ENCODE measurements around the gene NTM. TPM values are rescaled to one million over a fixed set of nuclear protein-coding genes. Genes with fewer than 3 reads are reported as not detected.

NTM gene
- total RNA-seq, 1 experiment from 2014 or later = 16.4 TPM

DNA sequence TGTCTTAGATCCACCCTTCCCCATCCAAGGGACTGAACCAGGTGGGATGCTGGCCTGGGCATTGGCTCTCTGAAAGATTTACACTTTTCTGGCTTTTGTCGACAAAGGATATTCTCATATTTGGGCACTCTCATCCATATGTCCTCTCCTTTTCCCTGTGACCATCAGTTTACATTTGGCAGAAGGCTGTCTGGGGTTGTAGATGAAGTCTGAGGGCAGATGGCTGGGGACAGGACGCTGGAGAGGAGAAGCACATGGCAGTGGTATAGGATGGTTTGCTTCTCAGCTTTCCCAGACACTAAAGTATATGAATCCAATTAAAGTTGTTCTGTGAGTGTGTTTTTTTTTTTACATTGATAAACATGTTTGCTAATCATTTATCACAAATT, 757.5 kb downstream of the NTM start:
- POLR2A ChIA-PET = no interaction called here
- CTCF ChIA-PET = interaction anchor here (1.3 to 2.4 kb wide), 3 partner anchors 195 to 389 kb away, joined by 6 to 88 read pairs (median 7); no protein-coding TSS in a partner anchor
- Mint-ChIP-seq H3K4me1 (peaks cover 25% of the 10 kb centered on the region), H3K27ac (no peak overlapping the region), H3K9me3 (no peaks in the 10 kb centered on the region), H3K4me3 (no peak overlapping the region), H3K27me3 (ENCODE audit: low read depth) (no peaks in the 10 kb centered on the region), H3K36me3 (no peaks in the 10 kb centered on the region)
- ATAC-seq (no peak), DNase-seq (ENCODE audit: low spot score) (no peak)
- TF ChIP-seq, protein P1, sequence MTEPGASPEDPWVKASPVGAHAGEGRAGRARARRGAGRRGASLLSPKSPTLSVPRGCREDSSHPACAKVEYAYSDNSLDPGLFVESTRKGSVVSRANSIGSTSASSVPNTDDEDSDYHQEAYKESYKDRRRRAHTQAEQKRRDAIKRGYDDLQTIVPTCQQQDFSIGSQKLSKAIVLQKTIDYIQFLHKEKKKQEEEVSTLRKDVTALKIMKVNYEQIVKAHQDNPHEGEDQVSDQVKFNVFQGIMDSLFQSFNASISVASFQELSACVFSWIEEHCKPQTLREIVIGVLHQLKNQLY (CRISPR knock-in tag; IDR thresholded peaks at IDR 0.05) = no peak
- TF ChIP-seq ZNF138 (CRISPR knock-in tag; conservative IDR thresholded peaks at IDR 0.05) = no peak
- no peak for TF ChIP-seq CBFB (CRISPR knock-in tag; IDR thresholded peaks at IDR 0.05; ENCODE audit: low read depth)
- TF ChIP-seq CREB1 (CRISPR knock-in tag; IDR thresholded peaks at IDR 0.05) = no peak
- TF ChIP-seq ZNF671 (CRISPR knock-in tag; IDR thresholded peaks at IDR 0.05) = no peak
- no peak for TF ChIP-seq NFATC4 (CRISPR knock-in tag; IDR thresholded peaks at IDR 0.05)
- TF ChIP-seq, protein P2, sequence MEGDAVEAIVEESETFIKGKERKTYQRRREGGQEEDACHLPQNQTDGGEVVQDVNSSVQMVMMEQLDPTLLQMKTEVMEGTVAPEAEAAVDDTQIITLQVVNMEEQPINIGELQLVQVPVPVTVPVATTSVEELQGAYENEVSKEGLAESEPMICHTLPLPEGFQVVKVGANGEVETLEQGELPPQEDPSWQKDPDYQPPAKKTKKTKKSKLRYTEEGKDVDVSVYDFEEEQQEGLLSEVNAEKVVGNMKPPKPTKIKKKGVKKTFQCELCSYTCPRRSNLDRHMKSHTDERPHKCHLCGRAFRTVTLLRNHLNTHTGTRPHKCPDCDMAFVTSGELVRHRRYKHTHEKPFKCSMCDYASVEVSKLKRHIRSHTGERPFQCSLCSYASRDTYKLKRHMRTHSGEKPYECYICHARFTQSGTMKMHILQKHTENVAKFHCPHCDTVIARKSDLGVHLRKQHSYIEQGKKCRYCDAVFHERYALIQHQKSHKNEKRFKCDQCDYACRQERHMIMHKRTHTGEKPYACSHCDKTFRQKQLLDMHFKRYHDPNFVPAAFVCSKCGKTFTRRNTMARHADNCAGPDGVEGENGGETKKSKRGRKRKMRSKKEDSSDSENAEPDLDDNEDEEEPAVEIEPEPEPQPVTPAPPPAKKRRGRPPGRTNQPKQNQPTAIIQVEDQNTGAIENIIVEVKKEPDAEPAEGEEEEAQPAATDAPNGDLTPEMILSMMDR (IDR thresholded peaks at IDR 0.05) = no peak
- no peak for TF ChIP-seq NR2C2 (CRISPR knock-in tag; IDR thresholded peaks at IDR 0.05)
- no peak for TF ChIP-seq ELF4 (CRISPR knock-in tag; IDR thresholded peaks at IDR 0.05; ENCODE audit: low read depth)
- TF ChIP-seq, protein P3, sequence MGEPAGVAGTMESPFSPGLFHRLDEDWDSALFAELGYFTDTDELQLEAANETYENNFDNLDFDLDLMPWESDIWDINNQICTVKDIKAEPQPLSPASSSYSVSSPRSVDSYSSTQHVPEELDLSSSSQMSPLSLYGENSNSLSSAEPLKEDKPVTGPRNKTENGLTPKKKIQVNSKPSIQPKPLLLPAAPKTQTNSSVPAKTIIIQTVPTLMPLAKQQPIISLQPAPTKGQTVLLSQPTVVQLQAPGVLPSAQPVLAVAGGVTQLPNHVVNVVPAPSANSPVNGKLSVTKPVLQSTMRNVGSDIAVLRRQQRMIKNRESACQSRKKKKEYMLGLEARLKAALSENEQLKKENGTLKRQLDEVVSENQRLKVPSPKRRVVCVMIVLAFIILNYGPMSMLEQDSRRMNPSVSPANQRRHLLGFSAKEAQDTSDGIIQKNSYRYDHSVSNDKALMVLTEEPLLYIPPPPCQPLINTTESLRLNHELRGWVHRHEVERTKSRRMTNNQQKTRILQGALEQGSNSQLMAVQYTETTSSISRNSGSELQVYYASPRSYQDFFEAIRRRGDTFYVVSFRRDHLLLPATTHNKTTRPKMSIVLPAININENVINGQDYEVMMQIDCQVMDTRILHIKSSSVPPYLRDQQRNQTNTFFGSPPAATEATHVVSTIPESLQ (CRISPR knock-in tag; IDR thresholded peaks at IDR 0.05) = no peak
- TF ChIP-seq, protein P4, sequence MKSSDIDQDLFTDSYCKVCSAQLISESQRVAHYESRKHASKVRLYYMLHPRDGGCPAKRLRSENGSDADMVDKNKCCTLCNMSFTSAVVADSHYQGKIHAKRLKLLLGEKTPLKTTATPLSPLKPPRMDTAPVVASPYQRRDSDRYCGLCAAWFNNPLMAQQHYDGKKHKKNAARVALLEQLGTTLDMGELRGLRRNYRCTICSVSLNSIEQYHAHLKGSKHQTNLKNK (CRISPR knock-in tag; IDR thresholded peaks at IDR 0.05) = no peak
- no peak for TF ChIP-seq MXD4 (CRISPR knock-in tag; IDR thresholded peaks at IDR 0.05; ENCODE audit: borderline replicate concordance)

DNA sequence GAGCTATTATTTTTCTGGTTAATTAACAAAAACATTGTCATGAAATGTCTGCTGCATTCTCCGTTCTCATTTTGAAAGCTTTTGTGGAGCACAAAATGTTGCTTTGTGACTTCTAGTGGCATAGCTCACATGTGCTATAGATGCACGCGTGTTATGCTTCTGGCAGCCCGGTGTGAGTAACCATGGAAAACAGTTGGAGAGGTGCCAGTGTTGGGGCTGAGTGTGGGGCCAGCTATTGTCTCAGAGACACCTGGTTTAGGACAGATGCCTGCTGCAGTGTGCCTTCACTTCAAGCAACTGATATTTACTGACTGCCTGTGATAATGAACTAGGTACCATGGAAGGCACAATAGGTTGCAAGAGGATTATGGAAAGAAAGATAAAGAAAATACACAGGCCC, 760.6 kb downstream of the NTM start:
- H3K27me3 Mint-ChIP-seq (ENCODE audit: low read depth) = no peaks in the 10 kb centered on the region
- no peak overlapping the region for H3K27ac Mint-ChIP-seq
- no peaks in the 10 kb centered on the region for H3K36me3 Mint-ChIP-seq
- H3K9me3 Mint-ChIP-seq = no peaks in the 10 kb centered on the region
- ChIA-PET CTCF (interaction anchor here (0.8 to 1.6 kb wide), 5 partner anchors 17 to 439 kb away, joined by 3 to 5 read pairs (median 3); no protein-coding TSS in a partner anchor), POLR2A (no interaction called here)
- DNase-seq (ENCODE audit: low spot score) (no peak), ATAC-seq (no peak)
- H3K4me1 Mint-ChIP-seq = peaks cover 28% of the 10 kb centered on the region
- no peak overlapping the region for H3K4me3 Mint-ChIP-seq
- TF ChIP-seq, protein P5, sequence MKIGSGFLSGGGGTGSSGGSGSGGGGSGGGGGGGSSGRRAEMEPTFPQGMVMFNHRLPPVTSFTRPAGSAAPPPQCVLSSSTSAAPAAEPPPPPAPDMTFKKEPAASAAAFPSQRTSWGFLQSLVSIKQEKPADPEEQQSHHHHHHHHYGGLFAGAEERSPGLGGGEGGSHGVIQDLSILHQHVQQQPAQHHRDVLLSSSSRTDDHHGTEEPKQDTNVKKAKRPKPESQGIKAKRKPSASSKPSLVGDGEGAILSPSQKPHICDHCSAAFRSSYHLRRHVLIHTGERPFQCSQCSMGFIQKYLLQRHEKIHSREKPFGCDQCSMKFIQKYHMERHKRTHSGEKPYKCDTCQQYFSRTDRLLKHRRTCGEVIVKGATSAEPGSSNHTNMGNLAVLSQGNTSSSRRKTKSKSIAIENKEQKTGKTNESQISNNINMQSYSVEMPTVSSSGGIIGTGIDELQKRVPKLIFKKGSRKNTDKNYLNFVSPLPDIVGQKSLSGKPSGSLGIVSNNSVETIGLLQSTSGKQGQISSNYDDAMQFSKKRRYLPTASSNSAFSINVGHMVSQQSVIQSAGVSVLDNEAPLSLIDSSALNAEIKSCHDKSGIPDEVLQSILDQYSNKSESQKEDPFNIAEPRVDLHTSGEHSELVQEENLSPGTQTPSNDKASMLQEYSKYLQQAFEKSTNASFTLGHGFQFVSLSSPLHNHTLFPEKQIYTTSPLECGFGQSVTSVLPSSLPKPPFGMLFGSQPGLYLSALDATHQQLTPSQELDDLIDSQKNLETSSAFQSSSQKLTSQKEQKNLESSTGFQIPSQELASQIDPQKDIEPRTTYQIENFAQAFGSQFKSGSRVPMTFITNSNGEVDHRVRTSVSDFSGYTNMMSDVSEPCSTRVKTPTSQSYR (CRISPR knock-in tag; IDR thresholded peaks at IDR 0.05) = no peak
- no peak for TF ChIP-seq CBFB (CRISPR knock-in tag; IDR thresholded peaks at IDR 0.05; ENCODE audit: low read depth)
- TF ChIP-seq, protein P6, sequence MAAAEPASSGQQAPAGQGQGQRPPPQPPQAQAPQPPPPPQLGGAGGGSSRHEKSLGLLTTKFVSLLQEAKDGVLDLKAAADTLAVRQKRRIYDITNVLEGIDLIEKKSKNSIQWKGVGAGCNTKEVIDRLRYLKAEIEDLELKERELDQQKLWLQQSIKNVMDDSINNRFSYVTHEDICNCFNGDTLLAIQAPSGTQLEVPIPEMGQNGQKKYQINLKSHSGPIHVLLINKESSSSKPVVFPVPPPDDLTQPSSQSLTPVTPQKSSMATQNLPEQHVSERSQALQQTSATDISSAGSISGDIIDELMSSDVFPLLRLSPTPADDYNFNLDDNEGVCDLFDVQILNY (CRISPR knock-in tag; IDR thresholded peaks at IDR 0.05) = no peak
- TF ChIP-seq, protein P3 (CRISPR knock-in tag; IDR thresholded peaks at IDR 0.05) = no peak
- no peak for TF ChIP-seq ESRRA (CRISPR knock-in tag; IDR thresholded peaks at IDR 0.05; ENCODE audit: borderline replicate concordance)
- TF ChIP-seq, protein P4 (CRISPR knock-in tag; IDR thresholded peaks at IDR 0.05) = no peak
- no peak for TF ChIP-seq TP53 (CRISPR knock-in tag; IDR thresholded peaks at IDR 0.05)
- TF ChIP-seq CREM (CRISPR knock-in tag; IDR thresholded peaks at IDR 0.05) = no peak
- no peak for TF ChIP-seq TEAD4 (CRISPR knock-in tag; IDR thresholded peaks at IDR 0.05)
- no peak for TF ChIP-seq ZNF317 (CRISPR knock-in tag; IDR thresholded peaks at IDR 0.05; ENCODE audit: borderline replicate concordance, low read depth)
- no peak for TF ChIP-seq NFATC4 (CRISPR knock-in tag; IDR thresholded peaks at IDR 0.05)
- no peak for TF ChIP-seq OVOL2 (CRISPR knock-in tag; IDR thresholded peaks at IDR 0.05; ENCODE audit: borderline replicate concordance)
- TF ChIP-seq, protein P7, sequence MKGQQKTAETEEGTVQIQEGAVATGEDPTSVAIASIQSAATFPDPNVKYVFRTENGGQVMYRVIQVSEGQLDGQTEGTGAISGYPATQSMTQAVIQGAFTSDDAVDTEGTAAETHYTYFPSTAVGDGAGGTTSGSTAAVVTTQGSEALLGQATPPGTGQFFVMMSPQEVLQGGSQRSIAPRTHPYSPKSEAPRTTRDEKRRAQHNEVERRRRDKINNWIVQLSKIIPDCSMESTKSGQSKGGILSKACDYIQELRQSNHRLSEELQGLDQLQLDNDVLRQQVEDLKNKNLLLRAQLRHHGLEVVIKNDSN (CRISPR knock-in tag; IDR thresholded peaks at IDR 0.05) = no peak
